PFSK-1 (cell line): Measurements from ENCODE around the gene SLC10A7.

Experiments used
- FOXP2 ChIP-seq: optimal IDR thresholded peaks from 2 replicates; pipeline ENCODE3; 2011; ENCODE audit warnings: borderline replicate concordance, control low read depth, inconsistent platforms; ENCODE audit not compliant: insufficient read depth; ENCODE audit errors: extremely low read length, extremely low read depth
- POLR2AphosphoS5 ChIP-seq: IDR thresholded peaks from 2 replicates; pipeline ENCODE4 v1.6.1; 2012; ENCODE audit warnings: low read depth, mild to moderate bottlenecking, control low read depth, low read length, moderate library complexity
- SIN3A ChIP-seq: IDR thresholded peaks from 2 replicates; pipeline ENCODE4 v1.6.1; 2012; ENCODE audit warnings: mild to moderate bottlenecking, low read length, moderate library complexity, borderline replicate concordance; ENCODE audit not compliant: insufficient read depth
- TAF1 ChIP-seq: IDR thresholded peaks from 2 replicates; pipeline ENCODE4 v1.6.1; 2012; ENCODE audit warnings: low read length, control low read depth, borderline replicate concordance; ENCODE audit not compliant: insufficient read depth
- TF ChIP-seq, protein P1 (sequence below), 2 experiments: IDR thresholded peaks; 2 replicates each; pipeline versions ENCODE4 v1.6.1 to v1.8.0; 2011 to 2012; ENCODE audit warnings: low read depth in 2 of 2, low read length in 2 of 2, control low read depth in 1 of 2, inconsistent platforms in 1 of 2, mild to moderate bottlenecking in 1 of 2, moderate library complexity in 1 of 2; ENCODE audit not compliant: insufficient read depth in 1 of 2

Gene SLC10A7

GRCh38 chr4:146462251-146462650 is 59.5 kb downstream of the SLC10A7 start:
- TF ChIP-seq FOXP2: no peak
- TF ChIP-seq POLR2AphosphoS5: no peak
- TF ChIP-seq, protein P1, sequence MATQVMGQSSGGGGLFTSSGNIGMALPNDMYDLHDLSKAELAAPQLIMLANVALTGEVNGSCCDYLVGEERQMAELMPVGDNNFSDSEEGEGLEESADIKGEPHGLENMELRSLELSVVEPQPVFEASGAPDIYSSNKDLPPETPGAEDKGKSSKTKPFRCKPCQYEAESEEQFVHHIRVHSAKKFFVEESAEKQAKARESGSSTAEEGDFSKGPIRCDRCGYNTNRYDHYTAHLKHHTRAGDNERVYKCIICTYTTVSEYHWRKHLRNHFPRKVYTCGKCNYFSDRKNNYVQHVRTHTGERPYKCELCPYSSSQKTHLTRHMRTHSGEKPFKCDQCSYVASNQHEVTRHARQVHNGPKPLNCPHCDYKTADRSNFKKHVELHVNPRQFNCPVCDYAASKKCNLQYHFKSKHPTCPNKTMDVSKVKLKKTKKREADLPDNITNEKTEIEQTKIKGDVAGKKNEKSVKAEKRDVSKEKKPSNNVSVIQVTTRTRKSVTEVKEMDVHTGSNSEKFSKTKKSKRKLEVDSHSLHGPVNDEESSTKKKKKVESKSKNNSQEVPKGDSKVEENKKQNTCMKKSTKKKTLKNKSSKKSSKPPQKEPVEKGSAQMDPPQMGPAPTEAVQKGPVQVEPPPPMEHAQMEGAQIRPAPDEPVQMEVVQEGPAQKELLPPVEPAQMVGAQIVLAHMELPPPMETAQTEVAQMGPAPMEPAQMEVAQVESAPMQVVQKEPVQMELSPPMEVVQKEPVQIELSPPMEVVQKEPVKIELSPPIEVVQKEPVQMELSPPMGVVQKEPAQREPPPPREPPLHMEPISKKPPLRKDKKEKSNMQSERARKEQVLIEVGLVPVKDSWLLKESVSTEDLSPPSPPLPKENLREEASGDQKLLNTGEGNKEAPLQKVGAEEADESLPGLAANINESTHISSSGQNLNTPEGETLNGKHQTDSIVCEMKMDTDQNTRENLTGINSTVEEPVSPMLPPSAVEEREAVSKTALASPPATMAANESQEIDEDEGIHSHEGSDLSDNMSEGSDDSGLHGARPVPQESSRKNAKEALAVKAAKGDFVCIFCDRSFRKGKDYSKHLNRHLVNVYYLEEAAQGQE (IDR thresholded peaks at IDR 0.05; ENCODE audit: insufficient read depth in 1 of 2, low read depth in 2 of 2, low read length in 2 of 2): no peak
- TF ChIP-seq TAF1: no peak
- no peak for TF ChIP-seq SIN3A

DNA sequence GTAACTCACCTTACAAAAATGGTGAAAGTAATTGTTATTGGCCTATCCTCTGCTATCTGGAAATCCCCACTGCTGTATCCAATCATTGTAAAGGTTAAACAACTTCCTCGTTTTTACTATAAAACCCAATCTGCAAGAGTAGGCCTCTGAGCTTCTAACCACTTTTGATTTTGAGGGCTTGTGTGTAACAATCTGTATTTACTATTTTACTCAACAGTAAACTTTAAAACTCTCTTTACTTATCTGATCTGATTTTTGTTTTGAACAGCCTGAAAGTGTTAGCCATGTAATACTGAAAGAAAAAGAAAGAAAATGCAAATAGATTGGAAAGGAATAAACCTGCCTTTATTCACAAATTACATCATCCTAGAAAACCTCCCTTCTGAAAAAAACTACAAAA is 63.1 kb downstream of the SLC10A7 start:
- TF ChIP-seq, protein P1 (IDR thresholded peaks at IDR 0.05; ENCODE audit: insufficient read depth in 1 of 2, low read depth in 2 of 2, low read length in 2 of 2): no peak
- TF ChIP-seq TAF1 (no peak), FOXP2 (no peak), POLR2AphosphoS5 (no peak), SIN3A (no peak)

- TF ChIP-seq POLR2AphosphoS5: no peak
- no peak for TF ChIP-seq SIN3A
- no peak for TF ChIP-seq FOXP2
- TF ChIP-seq, protein P1 (IDR thresholded peaks at IDR 0.05; ENCODE audit: insufficient read depth in 1 of 2, low read depth in 2 of 2, low read length in 2 of 2): no peak
- no peak for TF ChIP-seq TAF1
Measured at GRCh38 chr4:146456681-146457080, 65.1 kb downstream of the SLC10A7 start.

GRCh38 chr4:146453181-146453807 is 68.4 kb downstream of the SLC10A7 start:
- TF ChIP-seq POLR2AphosphoS5 (no peak), SIN3A (no peak), FOXP2 (no peak), TAF1 (no peak)
- TF ChIP-seq, protein P1 (IDR thresholded peaks at IDR 0.05; ENCODE audit: insufficient read depth in 1 of 2, low read depth in 2 of 2, low read length in 2 of 2): no peak

GRCh38 chr4:146450524-146450923 is 71.2 kb downstream of the SLC10A7 start:
- TF ChIP-seq FOXP2 (no peak), TAF1 (no peak), SIN3A (no peak), POLR2AphosphoS5 (no peak)
- TF ChIP-seq, protein P1 (IDR thresholded peaks at IDR 0.05; ENCODE audit: insufficient read depth in 1 of 2, low read depth in 2 of 2, low read length in 2 of 2): no peak
